D721Med (cell line): ENCODE measurements around the gene MAP3K21.
A peak's percentile ranks its signal among the peaks of the same experiment; 100 is the strongest.

Experiments used
- DNase-seq: peaks from one replicate; pipeline ENCODE4 v3.0.0; 2011; ENCODE audit warnings: low spot score; ENCODE audit not compliant: insufficient read length
- FAIRE-seq: peaks from 2 replicates; lab custom pipeline; 2011; peaks lifted over from hg19 to GRCh38; lab: Jason Lieb, UNC
- CTCF ChIP-seq: IDR thresholded peaks from 2 replicates; pipeline ENCODE4 v1.5.1; 2012; ENCODE audit warnings: mild to moderate bottlenecking, control low read depth; ENCODE audit not compliant: insufficient read depth; ENCODE audit errors: missing control alignments

The MAP3K21 gene

GRCh38 chr1:233387585-233387984 lies 60.1 kb downstream of the MAP3K21 start:
- FAIRE-seq (no peak), DNase-seq (no peak)
- TF ChIP-seq CTCF = no peak

GRCh38 chr1:233389169-233389568 lies 61.6 kb downstream of the MAP3K21 start:
- DNase-seq = no peak
- FAIRE-seq = no peak
- no peak for TF ChIP-seq CTCF

- peak; percentile 32 for FAIRE-seq
- no peak for TF ChIP-seq CTCF
- DNase-seq = no peak
These were observed 62.4 kb downstream of the MAP3K21 start for GRCh38 chr1:233389893-233390292.

GRCh38 chr1:233390842-233391737 lies 63.6 kb downstream of the MAP3K21 start:
- FAIRE-seq (no peak), DNase-seq (no peak)
- TF ChIP-seq CTCF = no peak

- no peak for TF ChIP-seq CTCF
- no peak for FAIRE-seq
These were observed 65.7 kb downstream of the MAP3K21 start for GRCh38 chr1:233393084-233393840.

GRCh38 chr1:233393926-233394680 lies 66.6 kb downstream of the MAP3K21 start:
- DNase-seq (no peak), FAIRE-seq (no peak)
- TF ChIP-seq CTCF = no peak

More at GRCh38 chr1:233393084-233393840, 65.7 kb downstream of the MAP3K21 start:
- no peak for DNase-seq
